Activated CD8-positive, alpha-beta T cell treated with anti-CD3 and anti-CD28 coated beads for 36 hours (primary cell): ENCODE data around the gene CLDN16. TPM values are rescaled to one million over a fixed set of nuclear protein-coding genes. Genes with fewer than 3 reads are reported as not detected.

Experiments used
- ATAC-seq: fragments of 200-7000 bp; cut with Tn5 transposase; one replicate; pipeline ENCODE4 v1.10.0; 2021; ENCODE audit warnings: mild to moderate bottlenecking, moderate library complexity
- CTCF ChIA-PET: fragments of 350-600 bp; sonication (Branson Sonifier 250); formaldehyde crosslinking; loops from one replicate; lab custom pipeline; 2021; ENCODE audit warnings: antibody characterized with exemption; lab: Charles Lee
- POLR2A ChIA-PET: fragments of 350-600 bp; sonication (Branson Sonifier 250); formaldehyde crosslinking; loops from one replicate; lab custom pipeline; 2021; ENCODE audit warnings: antibody characterized with exemption; lab: Charles Lee
- DNase-seq: peaks from one replicate; pipeline ENCODE4 v3.0.0-alpha.2; 2020
- H3K27ac Mint-ChIP-seq: one replicate; pipeline ENCODE4 v1.8.0; 2021; ENCODE audit warnings: mild to moderate bottlenecking, mixed read lengths
- H3K27me3 Mint-ChIP-seq: one replicate; pipeline ENCODE4 v1.8.0; 2021; ENCODE audit warnings: mixed read lengths
- H3K36me3 Mint-ChIP-seq: one replicate; pipeline ENCODE4 v1.8.0; 2021; ENCODE audit warnings: low read depth, mixed read lengths
- H3K4me1 Mint-ChIP-seq: one replicate; pipeline ENCODE4 v1.8.0; 2021; ENCODE audit warnings: low read depth, mixed read lengths
- H3K4me3 Mint-ChIP-seq: one replicate; pipeline ENCODE4 v1.8.0; 2021; ENCODE audit warnings: mild to moderate bottlenecking, moderate library complexity, mixed read lengths
- H3K9me3 Mint-ChIP-seq: one replicate; pipeline ENCODE4 v1.8.0; 2021; ENCODE audit warnings: mixed read lengths
- intact Hi-C: fragments of 100-400 bp; cut with micrococcal nuclease; formaldehyde crosslinking; loops from one replicate; pipeline ENCODE4 v1.10.0; 2022
- total RNA-seq, 2 experiments: library from RNA; stranded (reverse); gene quantifications; one replicate each; pipeline ENCODE4 v1.2.3, GENCODE V29; 2021
- TF ChIP-seq, protein P1 (sequence below): fragments of 200-600 bp; IDR thresholded peaks from one replicate; pipeline ENCODE4 v1.8.0; 2022; ENCODE audit warnings: antibody characterized with exemption, mild to moderate bottlenecking

CLDN16 gene
- not detected for total RNA-seq

- no peaks in the 10 kb centered on the region for H3K9me3 Mint-ChIP-seq
- ChIA-PET POLR2A (no interaction called here), CTCF (interaction anchor here (1.1 kb wide), 1 partner anchor 163 kb away, joined by 3 read pairs; no protein-coding TSS in a partner anchor)
- ATAC-seq (no peak), DNase-seq (no peak)
- TF ChIP-seq, protein P1, sequence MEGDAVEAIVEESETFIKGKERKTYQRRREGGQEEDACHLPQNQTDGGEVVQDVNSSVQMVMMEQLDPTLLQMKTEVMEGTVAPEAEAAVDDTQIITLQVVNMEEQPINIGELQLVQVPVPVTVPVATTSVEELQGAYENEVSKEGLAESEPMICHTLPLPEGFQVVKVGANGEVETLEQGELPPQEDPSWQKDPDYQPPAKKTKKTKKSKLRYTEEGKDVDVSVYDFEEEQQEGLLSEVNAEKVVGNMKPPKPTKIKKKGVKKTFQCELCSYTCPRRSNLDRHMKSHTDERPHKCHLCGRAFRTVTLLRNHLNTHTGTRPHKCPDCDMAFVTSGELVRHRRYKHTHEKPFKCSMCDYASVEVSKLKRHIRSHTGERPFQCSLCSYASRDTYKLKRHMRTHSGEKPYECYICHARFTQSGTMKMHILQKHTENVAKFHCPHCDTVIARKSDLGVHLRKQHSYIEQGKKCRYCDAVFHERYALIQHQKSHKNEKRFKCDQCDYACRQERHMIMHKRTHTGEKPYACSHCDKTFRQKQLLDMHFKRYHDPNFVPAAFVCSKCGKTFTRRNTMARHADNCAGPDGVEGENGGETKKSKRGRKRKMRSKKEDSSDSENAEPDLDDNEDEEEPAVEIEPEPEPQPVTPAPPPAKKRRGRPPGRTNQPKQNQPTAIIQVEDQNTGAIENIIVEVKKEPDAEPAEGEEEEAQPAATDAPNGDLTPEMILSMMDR, result no peak
- no peak within 1 kb of the TSS for H3K4me3 Mint-ChIP-seq
- intact Hi-C loops, result no loop called here
- H3K4me1 Mint-ChIP-seq, result no peaks in the 10 kb centered on the region
- no peak within 1 kb of the TSS for H3K27ac Mint-ChIP-seq
- H3K36me3 Mint-ChIP-seq, result no peaks in the 10 kb centered on the region
- H3K27me3 Mint-ChIP-seq, result peaks cover 5% of the 10 kb centered on the region
Measured at GRCh38 chr3:190387578-190388213, at the start of gene CLDN16. Gene CLDN16, plus strand, starts transcription at chr3:190388163. Its CDS starts 167 bp downstream, at chr3:190388330.

GRCh38 chr3:190338717-190339116, 49.2 kb upstream of the CLDN16 start:
- TF ChIP-seq, protein P1, result peak; percentile 23
- peaks cover 2% of the 10 kb centered on the region for H3K9me3 Mint-ChIP-seq
- H3K36me3 Mint-ChIP-seq, result no peaks in the 10 kb centered on the region
- CTCF ChIA-PET, result interaction anchor here (0.9 to 1.7 kb wide), 6 partner anchors 12 to 358 kb away, joined by 3 to 10 read pairs (median 3); partner anchors contain the start of gene CLDN1
- POLR2A ChIA-PET, result no interaction called here
- H3K27ac Mint-ChIP-seq, result no peak overlapping the region
- DNase-seq (no peak), ATAC-seq (no peak)
- intact Hi-C loops, result no loop called here
- H3K27me3 Mint-ChIP-seq, result peaks cover 8% of the 10 kb centered on the region
- H3K4me1 Mint-ChIP-seq, result peaks cover 3% of the 10 kb centered on the region
- H3K4me3 Mint-ChIP-seq, result no peak overlapping the region

GRCh38 chr3:190339130-190339529, 48.8 kb upstream of the CLDN16 start:
- H3K27me3 Mint-ChIP-seq, result peaks cover 6% of the 10 kb centered on the region
- ChIA-PET CTCF (interaction anchor here (0.6 to 1.7 kb wide), 3 partner anchors 17 to 129 kb away, joined by 3 to 10 read pairs (median 3); partner anchors contain the start of gene CLDN1), POLR2A (no interaction called here)
- TF ChIP-seq, protein P1, result no peak
- DNase-seq, result no peak
- peaks cover 3% of the 10 kb centered on the region for H3K4me1 Mint-ChIP-seq
- no peak overlapping the region for H3K27ac Mint-ChIP-seq
- peaks cover 2% of the 10 kb centered on the region for H3K9me3 Mint-ChIP-seq
- H3K36me3 Mint-ChIP-seq, result no peaks in the 10 kb centered on the region
- no peak overlapping the region for H3K4me3 Mint-ChIP-seq
- peak; percentile 77 for ATAC-seq
- intact Hi-C loops, result no loop called here

GRCh38 chr3:190340071-190340470, 47.9 kb upstream of the CLDN16 start:
- H3K4me1 Mint-ChIP-seq, result peaks cover 3% of the 10 kb centered on the region
- no peak overlapping the region for H3K4me3 Mint-ChIP-seq
- ChIA-PET CTCF (interaction anchor here (1.7 kb wide), 1 partner anchor 17 kb away, joined by 10 read pairs; the partner anchor contains the start of gene CLDN1), POLR2A (no interaction called here)
- intact Hi-C loops, result no loop called here
- no peak overlapping the region for H3K27ac Mint-ChIP-seq
- ATAC-seq (no peak), DNase-seq (no peak)
- H3K36me3 Mint-ChIP-seq, result no peaks in the 10 kb centered on the region
- TF ChIP-seq, protein P1, result no peak
- H3K27me3 Mint-ChIP-seq, result peaks cover 7% of the 10 kb centered on the region
- H3K9me3 Mint-ChIP-seq, result peaks cover 2% of the 10 kb centered on the region
